Pancreas (tissue), 10 donors: ENCODE data around the gene ACIN1. TPM values are rescaled to one million over a fixed set of nuclear protein-coding genes. Genes with fewer than 3 reads are reported as not detected.

ENCODE experiments used
- ATAC-seq, 4 donors: fragments of 200-7000 bp; cut with Tn5 transposase; one replicate each; pipeline versions ENCODE4 v1.8.0 to v1.9.1; 2020; ENCODE audit warnings: mild to moderate bottlenecking in 4 of 4, moderate library complexity in 4 of 4
- DNase-seq, 6 donors: peaks; one replicate each; pipeline ENCODE4 v3.0.0-alpha.2; 2020
- FAIRE-seq: peaks from 2 replicates; lab custom pipeline; 2012; peaks lifted over from hg19 to GRCh38; lab: Jason Lieb, UNC
- H3K27ac ChIP-seq, 4 donors: fragments of 200-600 bp; sonication (generic); 1 replicate in 3 of 4; 2 replicates in 1 of 4; pipeline versions ENCODE4 v1.5.0 to v1.8.0; 2020
- H3K27me3 ChIP-seq, 4 donors: fragments of 200-600 bp; one replicate each; pipeline ENCODE4 v1.8.0; 2021
- H3K36me3 ChIP-seq, 3 donors: fragments of 200-600 bp; sonication (generic) in 1 of 3; one replicate each; pipeline versions ENCODE4 v1.5.0 to v1.8.0; 2020 to 2021
- H3K4me1 ChIP-seq, 3 donors: fragments of 200-600 bp; one replicate each; pipeline ENCODE4 v1.8.0; 2021
- H3K4me3 ChIP-seq, 4 donors: fragments of 200-600 bp; sonication (generic) in 2 of 4; one replicate each; pipeline versions ENCODE4 v1.5.0 to v1.8.0; 2020 to 2021
- H3K9me3 ChIP-seq, 4 donors: fragments of 200-600 bp; one replicate each; pipeline ENCODE4 v1.8.0; 2021
- WGBS, 2 donors: extraction: QIAGEN DNeasy Blood & Tissue Kit; methylation state at CpG; one replicate each; pipeline ENCODE4 v1.1.7; 2013; 5-methylcytosine and 5-hydroxymethylcytosine counted together
- intact Hi-C, 3 donors: fragments of 100-400 bp; cut with DNase I; formaldehyde crosslinking; loops; one replicate each; pipeline versions ENCODE4 v1.11.1 to v1.14.2; 2022
- polyA plus RNA-seq, 2 donors: library from polyadenylated mRNA; stranded (reverse); fragments of 200-250 nt; gene quantifications; one replicate each; pipeline ENCODE4 v1.2.3, GENCODE V29; 2013
- total RNA-seq, 6 donors: library from RNA; stranded (reverse); fragmentation: NEBNext Ultra II Directional in 4 of 6; extraction: Animal tissue kit (Norgen Biotek cat#: 25700) in 4 of 6; gene quantifications; one replicate each; pipeline versions ENCODE4 v1.2.1 to v1.2.4, GENCODE V29; 2021 to 2023
- TF ChIP-seq, protein P1 (sequence below), 4 donors: fragments of 200-600 bp; sonication (generic) in 3 of 4; IDR thresholded peaks; one replicate each; pipeline versions ENCODE4 v1.5.0 to v1.8.0; 2021; ENCODE audit warnings: antibody characterized with exemption in 4 of 4
- donor health status: healthy with polysubstance abuse.
- donor health status: DM: no; HTN: no; CAD: no; lungs with moderate emphysema.
- donor health status: DM: no; HTN: no; CAD: no.
- donor health status: control.
- donor health status: control.
- donor health status: Bipolar disorder and iron deficiency.
- donor health status: DM: yes; HTN: yes; CAD: no.
- donor health status: DM: no; HTN: no; CAD: no.
- donor health status: DM: no; HTN: no; CAD: no.
- donor health status: DM: yes; HTN: yes; CAD: no.

The ACIN1 gene
- total and polyA plus RNA-seq, 8 donors = 43.1 to 152 (median 62.4) TPM

DNA sequence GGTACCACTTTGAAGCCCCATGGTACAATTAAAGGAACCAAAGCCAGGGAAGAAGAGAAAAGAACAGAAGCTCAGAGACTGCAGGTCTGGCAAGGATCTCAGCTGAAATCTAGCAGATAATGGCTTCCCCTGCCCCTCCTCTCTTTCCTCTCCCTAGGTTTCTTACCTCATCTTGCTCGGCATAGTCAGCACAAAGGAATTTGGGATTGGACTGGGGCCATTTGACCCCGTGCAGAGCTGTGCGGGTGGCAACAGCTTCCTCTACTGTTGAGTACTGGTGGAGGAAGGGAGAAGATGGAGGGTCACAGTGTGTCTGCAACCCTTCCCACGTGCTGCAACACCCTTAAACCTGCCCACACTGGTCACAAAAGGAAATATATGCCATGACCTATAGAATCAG lies 32.9 kb downstream of the ACIN1 start:
- Histone ChIP-seq H3K4me3 (no peak overlapping the region), H3K27me3 (no peaks in the 10 kb centered on the region), H3K4me1 (peaks cover 0 to 9% (median 3%) of the 10 kb centered on the region in 3 donors), H3K27ac (peak overlapping the region; percentile 46 to 67 (median 58)), H3K36me3 (peaks cover 13 to 57% (median 49%) of the 10 kb centered on the region in 3 donors), H3K9me3 (no peaks in the 10 kb centered on the region)
- WGBS, 2 donors = 44 to 49% methylated on average over 4 of the region's 4 CpGs
- FAIRE-seq = no peak
- DNase-seq = peak in 4 of 6 donors; percentile 62 to 75 (median 68)
- intact Hi-C loops = no loop called here
- TF ChIP-seq, protein P1, sequence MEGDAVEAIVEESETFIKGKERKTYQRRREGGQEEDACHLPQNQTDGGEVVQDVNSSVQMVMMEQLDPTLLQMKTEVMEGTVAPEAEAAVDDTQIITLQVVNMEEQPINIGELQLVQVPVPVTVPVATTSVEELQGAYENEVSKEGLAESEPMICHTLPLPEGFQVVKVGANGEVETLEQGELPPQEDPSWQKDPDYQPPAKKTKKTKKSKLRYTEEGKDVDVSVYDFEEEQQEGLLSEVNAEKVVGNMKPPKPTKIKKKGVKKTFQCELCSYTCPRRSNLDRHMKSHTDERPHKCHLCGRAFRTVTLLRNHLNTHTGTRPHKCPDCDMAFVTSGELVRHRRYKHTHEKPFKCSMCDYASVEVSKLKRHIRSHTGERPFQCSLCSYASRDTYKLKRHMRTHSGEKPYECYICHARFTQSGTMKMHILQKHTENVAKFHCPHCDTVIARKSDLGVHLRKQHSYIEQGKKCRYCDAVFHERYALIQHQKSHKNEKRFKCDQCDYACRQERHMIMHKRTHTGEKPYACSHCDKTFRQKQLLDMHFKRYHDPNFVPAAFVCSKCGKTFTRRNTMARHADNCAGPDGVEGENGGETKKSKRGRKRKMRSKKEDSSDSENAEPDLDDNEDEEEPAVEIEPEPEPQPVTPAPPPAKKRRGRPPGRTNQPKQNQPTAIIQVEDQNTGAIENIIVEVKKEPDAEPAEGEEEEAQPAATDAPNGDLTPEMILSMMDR (IDR thresholded peaks at IDR 0.05) = no peak
- ATAC-seq = peak; percentile 38 to 47 (median 41)

DNA sequence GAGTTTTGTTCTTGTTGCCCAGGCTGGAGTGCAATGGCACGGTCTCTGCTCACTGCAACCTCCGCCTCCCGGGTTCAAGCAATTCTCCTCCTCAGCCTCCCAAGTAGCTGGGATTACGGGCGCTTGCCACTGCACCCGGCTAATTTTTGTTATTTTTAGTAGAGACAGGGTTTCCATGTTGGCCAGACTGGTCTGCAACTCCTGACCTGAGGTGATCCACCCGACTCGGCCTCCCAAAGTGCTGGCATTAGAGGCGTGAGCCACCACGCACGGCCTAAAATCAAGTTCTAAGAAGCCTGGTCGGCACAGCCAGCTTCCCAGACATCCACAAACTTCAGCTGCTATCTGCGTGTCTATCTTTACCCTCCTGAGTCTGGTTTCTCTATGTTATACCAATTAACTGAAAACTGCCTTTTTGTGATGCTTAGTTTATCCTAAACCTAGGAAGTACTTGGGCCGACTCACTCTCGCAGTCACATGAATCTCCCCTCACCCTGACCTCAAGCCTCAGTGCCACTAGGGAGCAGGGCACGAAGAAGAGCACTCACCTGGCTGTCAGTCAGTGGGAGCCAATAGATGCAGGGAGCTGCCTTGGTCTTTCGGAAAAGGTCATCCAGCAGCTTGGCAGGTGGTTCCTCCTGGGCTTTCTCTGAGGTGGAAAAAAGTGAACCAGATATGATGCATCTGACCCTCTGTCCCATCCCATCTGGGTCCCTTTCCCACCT lies 34.2 kb downstream of the ACIN1 start:
- Histone ChIP-seq H3K27me3 (no peaks in the 10 kb centered on the region), H3K9me3 (no peaks in the 10 kb centered on the region), H3K4me1 (peaks cover 0 to 15% (median 3%) of the 10 kb centered on the region in 3 donors), H3K36me3 (peaks cover 10 to 48% (median 45%) of the 10 kb centered on the region in 3 donors), H3K4me3 (no peak overlapping the region), H3K27ac (peak overlapping the region in 1 of 4 donors; percentile 62)
- intact Hi-C loops = no loop called here
- ATAC-seq = no peak
- 93 to 94% methylated on average over 17 of the region's 17 CpGs for WGBS, 2 donors
- no peak for DNase-seq
- no peak for FAIRE-seq
- TF ChIP-seq, protein P1 (IDR thresholded peaks at IDR 0.05) = no peak

DNA sequence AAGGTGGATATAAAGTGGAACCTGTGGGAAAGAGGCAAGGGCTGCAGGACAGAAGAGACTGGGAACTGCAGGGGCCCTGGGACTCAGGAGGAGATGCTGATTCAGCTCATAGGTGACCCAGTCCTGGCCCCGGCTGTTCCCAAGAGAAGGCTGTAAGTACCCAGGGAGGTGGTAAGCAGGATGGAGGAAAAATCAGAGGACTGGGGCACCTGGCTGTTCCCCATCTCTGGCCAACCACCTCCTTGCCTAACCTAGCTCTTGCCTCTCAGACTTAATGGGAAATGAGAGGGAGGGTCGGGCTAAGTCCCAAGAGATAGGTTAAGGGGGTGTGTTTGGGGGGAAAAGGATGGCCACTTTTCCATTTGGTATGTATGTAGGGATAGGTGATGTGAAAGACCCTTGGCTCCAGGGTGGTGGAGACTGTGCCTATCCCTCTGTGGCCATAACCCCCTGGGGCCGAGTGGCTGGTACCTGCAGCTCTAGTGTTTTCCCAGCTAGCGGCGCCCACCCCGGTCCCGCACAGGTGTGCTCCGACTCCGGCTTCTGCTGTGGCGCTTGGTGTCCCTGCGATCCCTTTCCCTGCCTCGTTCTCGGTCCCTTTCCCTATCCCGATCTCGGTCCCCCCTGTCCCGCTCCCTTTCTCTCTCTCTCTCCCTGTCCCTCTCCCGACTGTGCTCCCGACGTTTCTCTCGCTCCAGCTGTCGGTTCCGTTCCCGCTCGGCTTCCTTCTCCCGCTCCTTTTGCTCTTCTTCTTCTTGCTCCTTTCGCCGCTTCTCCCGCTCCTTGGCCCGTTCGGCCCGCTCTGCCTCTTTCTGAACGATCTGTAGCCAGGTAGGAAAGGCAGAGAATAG lies 36.1 kb downstream of the ACIN1 start:
- no peak for ATAC-seq
- intact Hi-C loops = loop anchor here (2.0 to 10.0 kb wide), 3 partner anchors 64 to 72 kb away; no protein-coding TSS in a partner anchor
- Histone ChIP-seq H3K4me3 (no peak overlapping the region), H3K27ac (peak overlapping the region in 1 of 4 donors; percentile 65), H3K4me1 (peaks cover 0 to 15% (median 3%) of the 10 kb centered on the region in 3 donors), H3K36me3 (peaks cover 10 to 37% (median 34%) of the 10 kb centered on the region in 3 donors), H3K27me3 (no peaks in the 10 kb centered on the region), H3K9me3 (no peaks in the 10 kb centered on the region)
- no peak for FAIRE-seq
- TF ChIP-seq, protein P1 (IDR thresholded peaks at IDR 0.05) = no peak
- WGBS, 2 donors = 87 to 88% methylated on average over 32 of the region's 32 CpGs
- no peak for DNase-seq

DNA sequence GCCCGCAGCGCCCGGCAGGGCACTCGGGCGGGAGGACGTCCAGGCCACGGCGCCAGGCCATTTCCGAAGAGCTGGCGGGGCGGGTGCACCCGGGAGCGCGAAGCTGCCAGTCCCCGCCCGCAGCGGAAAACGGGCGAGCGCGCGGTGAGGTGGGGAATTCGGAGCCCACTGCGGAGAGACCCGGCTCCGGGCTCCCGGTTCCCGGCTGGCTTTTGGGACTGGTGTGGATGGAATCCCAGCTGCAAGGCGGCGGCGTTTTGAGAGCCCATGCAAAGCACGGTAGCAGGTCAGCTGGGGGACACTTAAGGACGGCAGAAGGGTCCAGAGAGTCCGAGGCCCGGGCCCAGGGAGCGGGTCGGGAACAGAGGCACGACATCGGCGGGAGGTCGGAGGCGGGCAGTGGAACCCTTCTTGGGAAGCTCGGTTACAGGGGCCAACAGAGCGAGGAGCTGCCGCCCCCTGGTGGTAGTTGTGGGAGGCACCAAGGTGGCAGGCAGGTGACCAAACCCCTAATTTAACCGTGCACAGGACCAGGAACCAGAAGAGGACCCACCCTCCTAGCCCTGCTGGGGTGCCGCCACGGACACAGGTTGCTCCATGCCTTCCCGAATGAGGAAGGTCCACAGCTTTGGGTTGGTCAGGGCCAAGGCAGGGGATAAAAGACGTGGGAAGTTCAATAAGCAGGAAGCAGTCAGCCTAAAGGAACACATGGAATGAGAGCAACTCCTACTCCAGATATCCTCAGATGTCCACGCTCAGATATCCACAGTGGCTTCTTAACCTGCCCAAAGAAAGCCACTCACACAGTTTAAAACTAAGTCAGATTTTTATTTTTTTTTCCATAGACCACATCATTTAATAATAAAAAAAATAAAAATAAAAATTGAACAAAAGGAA lies 36.9 kb downstream of the ACIN1 start:
- 0% methylated on average over 51 of the region's 51 CpGs for WGBS, 2 donors
- ATAC-seq = peak; percentile 78 to 92 (median 87)
- peak; percentile 78 to 97 (median 90) for DNase-seq
- FAIRE-seq = no peak
- H3K27me3 ChIP-seq = no peaks in the 10 kb centered on the region
- H3K9me3 ChIP-seq = no peaks in the 10 kb centered on the region
- peak overlapping the region; percentile 28 to 65 (median 54) for H3K27ac ChIP-seq
- TF ChIP-seq, protein P1 (IDR thresholded peaks at IDR 0.05) = peak; percentile 93 to 95 (median 94)
- peaks cover 0 to 15% (median 3%) of the 10 kb centered on the region in 3 donors for H3K4me1 ChIP-seq
- H3K36me3 ChIP-seq = peaks cover 8 to 29% (median 25%) of the 10 kb centered on the region in 3 donors
- intact Hi-C loops = loop anchor here (2.0 to 10.0 kb wide), 3 partner anchors 63 to 71 kb away; no protein-coding TSS in a partner anchor
- peak overlapping the region; percentile 43 to 63 (median 52) for H3K4me3 ChIP-seq
